ENCODE data around the gene KIF3A. TPM values are rescaled to one million over a fixed set of nuclear protein-coding genes. Genes with fewer than 3 reads are reported as not detected.

Gene KIF3A
- total RNA-seq, 1 donor from 2014 or later, result 33.6 TPM

- no peak overlapping the region for H3K4me3 Mint-ChIP-seq (ENCODE audit: low read depth)
- DNase-seq (ENCODE audit: low spot score, unreplicated experiment), result no peak
- H3K9me3 Mint-ChIP-seq (ENCODE audit: low read depth), result no peaks in the 10 kb centered on the region
- H3K27ac Mint-ChIP-seq, result no peak overlapping the region
- no peak for TF ChIP-seq CTCF (IDR thresholded peaks at IDR 0.05; ENCODE audit: unreplicated experiment)
- no peaks in the 10 kb centered on the region for H3K36me3 Mint-ChIP-seq (ENCODE audit: insufficient read depth)
- H3K27me3 Mint-ChIP-seq, result peaks cover 17% of the 10 kb centered on the region
- peaks cover 14% of the 10 kb centered on the region for H3K4me1 Mint-ChIP-seq (ENCODE audit: low read depth)
Observed at GRCh38 chr5:132774406-132774805, 37.1 kb upstream of the KIF3A start.

GRCh38 chr5:132773601-132774355, 36.4 kb upstream of the KIF3A start:
- H3K4me1 Mint-ChIP-seq (ENCODE audit: low read depth), result peaks cover 14% of the 10 kb centered on the region
- no peak overlapping the region for H3K4me3 Mint-ChIP-seq (ENCODE audit: low read depth)
- no peaks in the 10 kb centered on the region for H3K9me3 Mint-ChIP-seq (ENCODE audit: low read depth)
- H3K27me3 Mint-ChIP-seq, result peaks cover 11% of the 10 kb centered on the region
- no peak for DNase-seq (ENCODE audit: low spot score, unreplicated experiment)
- H3K27ac Mint-ChIP-seq, result no peak overlapping the region
- TF ChIP-seq CTCF (IDR thresholded peaks at IDR 0.05; ENCODE audit: unreplicated experiment), result no peak
- H3K36me3 Mint-ChIP-seq (ENCODE audit: insufficient read depth), result no peaks in the 10 kb centered on the region

- no peak for TF ChIP-seq CTCF (IDR thresholded peaks at IDR 0.05; ENCODE audit: unreplicated experiment)
- no peak overlapping the region for H3K27ac Mint-ChIP-seq
- no peak for DNase-seq (ENCODE audit: low spot score, unreplicated experiment)
- H3K4me1 Mint-ChIP-seq (ENCODE audit: low read depth), result peaks cover 11% of the 10 kb centered on the region
- H3K4me3 Mint-ChIP-seq (ENCODE audit: low read depth), result no peak overlapping the region
- H3K9me3 Mint-ChIP-seq (ENCODE audit: low read depth), result no peaks in the 10 kb centered on the region
- H3K27me3 Mint-ChIP-seq, result peaks cover 4% of the 10 kb centered on the region
- H3K36me3 Mint-ChIP-seq (ENCODE audit: insufficient read depth), result no peaks in the 10 kb centered on the region
Observed at GRCh38 chr5:132773114-132773513, 35.8 kb upstream of the KIF3A start.

- H3K27me3 Mint-ChIP-seq, result no peaks in the 10 kb centered on the region
- no peak for DNase-seq (ENCODE audit: low spot score, unreplicated experiment)
- no peak overlapping the region for H3K27ac Mint-ChIP-seq
- H3K4me3 Mint-ChIP-seq (ENCODE audit: low read depth), result no peak overlapping the region
- H3K9me3 Mint-ChIP-seq (ENCODE audit: low read depth), result no peaks in the 10 kb centered on the region
- TF ChIP-seq CTCF (IDR thresholded peaks at IDR 0.05; ENCODE audit: unreplicated experiment), result no peak
- peaks cover 9% of the 10 kb centered on the region for H3K4me1 Mint-ChIP-seq (ENCODE audit: low read depth)
- H3K36me3 Mint-ChIP-seq (ENCODE audit: insufficient read depth), result no peaks in the 10 kb centered on the region
Observed at GRCh38 chr5:132772291-132773070, 35.1 kb upstream of the KIF3A start.

DNA sequence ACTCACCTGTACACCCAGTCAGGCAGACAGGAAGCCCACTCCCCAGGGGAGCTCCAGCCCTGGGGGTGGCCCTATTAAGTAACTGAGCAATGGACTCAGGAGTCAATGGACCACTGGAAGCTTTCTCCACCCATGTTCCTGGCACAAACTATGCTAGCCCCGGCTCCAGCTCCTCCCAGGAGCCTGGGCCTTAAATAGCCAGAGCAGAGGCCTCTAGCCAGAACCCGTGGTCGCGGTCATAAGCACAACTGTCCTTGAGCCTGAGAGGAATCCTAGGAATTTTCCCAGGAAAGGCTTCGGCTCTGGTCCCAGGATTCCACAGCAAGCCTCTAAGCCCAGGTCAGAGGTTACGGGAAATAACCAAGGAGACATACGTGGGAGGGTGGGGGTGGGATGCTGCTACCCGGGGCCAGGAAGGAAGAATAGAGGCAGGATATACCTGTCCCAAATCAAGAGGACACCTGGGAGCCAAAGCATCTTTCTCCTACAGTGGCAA, 34.2 kb upstream of the KIF3A start:
- no peak overlapping the region for H3K27ac Mint-ChIP-seq
- H3K36me3 Mint-ChIP-seq (ENCODE audit: insufficient read depth), result no peaks in the 10 kb centered on the region
- H3K4me1 Mint-ChIP-seq (ENCODE audit: low read depth), result peaks cover 9% of the 10 kb centered on the region
- no peaks in the 10 kb centered on the region for H3K27me3 Mint-ChIP-seq
- H3K9me3 Mint-ChIP-seq (ENCODE audit: low read depth), result no peaks in the 10 kb centered on the region
- DNase-seq (ENCODE audit: low spot score, unreplicated experiment), result no peak
- no peak for TF ChIP-seq CTCF (IDR thresholded peaks at IDR 0.05; ENCODE audit: unreplicated experiment)
- no peak overlapping the region for H3K4me3 Mint-ChIP-seq (ENCODE audit: low read depth)

Data from progenitor cell of endocrine pancreas (in vitro differentiated cells).